SK-MEL-5 (cell line): ENCODE measurements around the gene PDE11A. TPM values are rescaled to one million over a fixed set of nuclear protein-coding genes. Genes with fewer than 3 reads are reported as not detected.
"Not testable (repeated sequence)": the region's sequence is repeated elsewhere in the genome, so short reads cannot be mapped to it uniquely, and the experiment has no call there.

ENCODE experiments used
- DNase-seq: peaks from one replicate; pipeline ENCODE4 v3.0.0-alpha.2; 2016; ENCODE audit warnings: low read depth, low spot score
- in situ Hi-C: cut with HindIII; loops from 2 replicates; pipeline ENCODE4 v1.10.0; 2016; ENCODE audit warnings: low sequenced_read_pairs, high pct_unique_total_duplicates, low pct_unique_long_range_greater_than_20kb
- total RNA-seq: library from RNA; depleted of rRNA; stranded (reverse); fragments of >200 nt; shearing (Covaris generic); gene quantifications from 2 replicates; pipeline ENCODE4 v1.2.3, GENCODE V29; 2014

PDE11A gene
- total RNA-seq, 1 experiment from 2014 or later = 1.7 TPM

DNA sequence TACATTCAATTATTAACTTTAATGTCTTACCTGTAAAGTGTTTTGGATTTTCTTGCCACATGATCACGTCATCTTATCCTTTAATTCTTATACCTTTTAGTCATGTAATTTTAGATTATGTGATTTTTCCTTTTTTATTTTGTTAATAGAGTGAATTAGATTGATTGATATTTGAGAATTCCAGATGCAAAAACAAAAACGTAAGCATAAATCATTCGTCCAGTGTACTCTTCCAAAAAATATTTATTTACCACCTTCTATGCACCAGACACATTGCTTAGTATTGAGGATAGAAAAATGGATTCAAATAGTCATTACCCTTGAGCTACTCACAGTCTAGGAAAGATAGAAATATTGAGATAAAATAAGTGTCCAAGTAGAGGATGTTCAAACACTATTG, 249.6 kb downstream of the PDE11A start:
- DNase-seq = no peak
- in situ Hi-C loops = no loop called here

DNA sequence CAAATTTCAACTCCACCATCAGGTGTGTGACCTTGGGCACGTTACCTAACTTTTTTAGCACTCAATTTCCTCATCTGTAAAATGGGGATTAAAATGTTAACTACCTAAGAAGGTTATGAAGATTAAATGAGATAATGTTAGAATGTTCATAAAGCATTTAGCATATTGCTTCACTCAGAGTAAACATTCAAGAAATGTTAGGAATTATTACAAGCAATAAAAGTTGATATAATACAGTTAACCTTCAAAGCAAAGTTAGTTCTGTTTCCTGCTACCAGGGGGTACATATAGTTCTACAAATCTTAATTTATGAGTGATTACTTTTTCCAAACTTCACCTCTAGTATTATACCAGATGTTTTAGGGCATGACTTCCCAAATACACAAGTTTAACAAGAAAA, 254.2 kb downstream of the PDE11A start:
- DNase-seq = no peak
- in situ Hi-C loops = no loop called here

- in situ Hi-C loops = no loop called here
- DNase-seq = no peak
Measured at GRCh38 chr2:177817300-177817699, 255.3 kb downstream of the PDE11A start.

DNA sequence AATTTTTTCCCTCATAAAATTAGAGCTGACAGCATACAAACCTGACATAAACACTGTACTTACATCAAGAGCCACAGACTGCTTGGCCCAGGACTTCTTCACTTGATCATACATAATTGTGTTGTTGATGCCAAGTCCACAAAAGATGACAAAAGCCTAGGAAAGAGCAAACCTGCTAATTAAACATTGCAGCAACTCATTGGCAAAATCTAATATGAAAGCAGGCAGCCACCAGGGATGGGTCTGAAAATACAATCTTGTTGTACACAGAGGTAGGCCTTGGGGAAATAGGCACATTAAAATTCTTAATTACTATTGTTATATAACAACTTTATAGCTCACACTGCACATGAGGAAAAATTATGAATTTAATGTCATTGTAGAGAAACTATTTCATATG, 255.8 kb downstream of the PDE11A start:
- no peak for DNase-seq
- in situ Hi-C loops = no loop called here

DNA sequence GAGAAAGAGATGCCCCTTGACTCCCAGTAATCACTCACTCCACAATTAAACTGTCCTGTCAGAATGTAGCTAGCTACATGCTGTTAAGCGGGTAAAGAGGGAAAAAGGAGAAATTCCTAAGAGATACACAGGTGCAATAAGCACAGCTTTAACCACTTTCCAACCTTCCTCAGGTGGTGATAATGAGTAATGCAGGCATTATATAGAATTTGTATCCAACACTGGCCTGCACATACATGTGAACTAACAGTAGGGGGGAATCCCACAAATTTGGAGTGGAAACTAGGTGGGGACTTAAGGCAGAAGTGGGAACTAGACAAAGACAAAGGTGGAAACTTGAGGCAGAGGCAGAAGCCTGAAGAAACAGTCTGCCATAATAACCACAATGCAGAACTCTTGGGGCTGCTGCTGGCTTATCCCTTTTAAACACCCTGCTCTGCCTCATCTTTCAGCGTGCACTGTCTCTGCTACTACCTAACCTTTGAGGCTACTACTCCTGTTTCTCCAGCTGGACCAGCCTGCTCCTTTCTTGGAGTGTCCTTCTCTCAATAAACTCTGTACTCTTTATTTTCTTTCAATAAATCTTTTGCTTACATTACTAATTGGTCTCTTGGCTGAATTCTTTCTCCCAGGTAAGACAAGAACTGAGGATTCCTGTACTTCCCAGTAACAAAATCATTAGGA, 259.7 kb downstream of the PDE11A start:
- in situ Hi-C loops = no loop called here
- DNase-seq = peak; percentile 24

- no peak for DNase-seq
- in situ Hi-C loops = no loop called here
Measured at GRCh38 chr2:177810906-177811305, 261.7 kb downstream of the PDE11A start.

DNA sequence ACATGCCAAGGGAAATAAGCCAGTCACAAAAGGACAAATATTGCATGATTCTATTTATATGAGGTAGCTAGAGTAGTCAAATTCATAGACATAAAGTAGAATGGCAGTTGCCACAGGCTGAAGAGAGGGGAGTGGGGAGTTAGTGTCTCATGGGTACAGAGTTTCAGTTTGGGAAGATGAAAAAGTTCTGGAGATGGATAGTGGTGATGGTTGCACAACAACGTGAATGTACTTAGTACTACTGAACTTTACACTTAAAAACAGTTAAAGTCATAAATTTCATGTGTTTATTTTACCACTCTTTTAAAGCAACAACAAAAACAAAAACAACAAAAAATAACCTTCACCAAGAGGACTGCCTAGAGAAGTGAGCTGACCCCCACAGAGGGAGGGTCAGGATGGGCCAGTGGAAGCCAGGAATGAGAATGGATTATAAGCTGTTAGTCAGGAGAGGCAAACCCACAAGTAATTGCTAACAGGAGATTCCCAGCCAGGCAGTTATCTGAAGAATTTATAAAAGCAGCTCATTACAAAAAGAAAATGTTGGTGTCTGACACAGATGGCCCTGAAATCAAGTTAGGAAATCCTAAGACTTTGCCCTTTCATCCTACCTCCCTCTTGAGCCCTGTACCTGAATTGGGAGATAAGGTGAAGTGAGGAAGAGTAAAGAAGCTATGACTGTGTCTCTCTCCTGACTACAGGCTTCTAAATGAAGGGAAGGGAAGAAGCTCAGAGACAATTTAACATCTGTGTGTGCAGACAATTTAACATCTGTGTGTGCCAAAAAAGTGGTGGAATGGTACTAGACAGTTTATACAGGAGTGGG, 263.4 kb downstream of the PDE11A start:
- DNase-seq = no peak
- in situ Hi-C loops = no loop called here

DNA sequence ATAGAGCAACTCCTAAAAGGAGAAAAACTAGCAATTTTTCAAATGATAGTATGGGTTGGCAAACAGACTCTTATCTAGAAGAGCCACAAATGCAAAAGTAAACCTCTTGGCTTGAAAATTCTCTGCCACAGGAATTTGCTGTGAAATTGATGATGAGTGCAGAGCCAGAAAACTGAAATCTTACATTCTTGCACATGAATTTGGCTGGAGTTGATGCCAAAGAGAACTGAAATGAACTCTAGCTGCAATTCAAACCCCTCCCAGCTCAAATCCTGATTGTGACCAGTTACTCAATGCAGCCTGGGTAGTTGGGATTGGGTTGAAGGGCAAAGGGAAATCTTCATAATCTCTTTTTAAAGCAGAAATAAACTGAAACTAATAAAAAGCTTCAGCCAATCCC, 266.6 kb downstream of the PDE11A start:
- DNase-seq = no peak

DNA sequence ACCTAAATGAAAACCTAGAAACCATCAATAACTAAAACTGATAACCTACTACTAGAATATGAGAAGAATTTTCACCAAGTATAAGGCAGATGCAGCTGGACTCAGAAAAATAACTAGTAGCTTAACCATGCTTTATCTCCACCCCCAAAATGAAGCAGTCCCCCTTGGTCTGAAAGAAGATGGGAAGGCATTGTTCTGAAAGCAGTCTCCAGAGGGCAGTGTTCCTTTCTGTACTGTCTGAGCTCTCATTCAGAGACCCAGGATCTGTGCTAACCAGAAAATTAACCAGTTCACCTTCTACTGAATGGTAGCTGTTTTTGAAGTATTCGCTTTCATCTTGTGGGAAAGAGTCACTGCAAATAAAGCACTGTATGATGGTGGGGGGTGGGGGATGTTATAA, 273.0 kb downstream of the PDE11A start:
- DNase-seq = no peak
- in situ Hi-C loops = no loop called here

More for the DNA sequence above, 266.6 kb downstream of the PDE11A start:
- in situ Hi-C loops = no loop called here

DNA sequence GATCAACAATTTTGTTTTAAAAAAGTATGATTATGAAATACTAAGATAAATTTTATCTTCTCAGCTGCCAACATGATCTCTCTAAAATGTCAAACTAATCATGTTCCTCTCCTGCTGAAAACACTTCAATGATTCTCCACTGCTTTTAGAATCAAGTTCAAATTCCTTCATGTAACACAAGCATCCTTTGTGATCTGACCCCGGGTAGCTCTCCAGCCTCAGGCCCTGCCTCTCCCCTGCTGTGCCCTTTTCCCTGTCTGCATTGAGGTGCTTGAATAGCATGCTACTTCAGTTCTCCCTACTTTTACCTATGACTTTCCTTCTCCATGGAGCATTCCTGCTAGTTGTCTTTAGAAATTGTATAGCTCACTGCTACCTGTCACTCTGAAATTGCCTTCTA, 274.8 kb downstream of the PDE11A start:
- in situ Hi-C loops = no loop called here
- DNase-seq = peak; percentile 81

GRCh38 chr2:177796654-177797415, 275.7 kb downstream of the PDE11A start:
- DNase-seq = peak; percentile 2
- in situ Hi-C loops = no loop called here

- in situ Hi-C loops = no loop called here
Measured at GRCh38 chr2:177796011-177796410, 276.6 kb downstream of the PDE11A start.

GRCh38 chr2:177785143-177785542, 287.4 kb downstream of the PDE11A start:
- in situ Hi-C loops, DNase-seq: not testable (repeated sequence)

More at GRCh38 chr2:177796011-177796410, 276.6 kb downstream of the PDE11A start:
- no peak for DNase-seq

- in situ Hi-C loops = no loop called here
- DNase-seq = no peak
Measured at GRCh38 chr2:177784745-177785067, 287.9 kb downstream of the PDE11A start.

- in situ Hi-C loops = no loop called here
Measured at GRCh38 chr2:177783835-177784744, 288.5 kb downstream of the PDE11A start.

DNA sequence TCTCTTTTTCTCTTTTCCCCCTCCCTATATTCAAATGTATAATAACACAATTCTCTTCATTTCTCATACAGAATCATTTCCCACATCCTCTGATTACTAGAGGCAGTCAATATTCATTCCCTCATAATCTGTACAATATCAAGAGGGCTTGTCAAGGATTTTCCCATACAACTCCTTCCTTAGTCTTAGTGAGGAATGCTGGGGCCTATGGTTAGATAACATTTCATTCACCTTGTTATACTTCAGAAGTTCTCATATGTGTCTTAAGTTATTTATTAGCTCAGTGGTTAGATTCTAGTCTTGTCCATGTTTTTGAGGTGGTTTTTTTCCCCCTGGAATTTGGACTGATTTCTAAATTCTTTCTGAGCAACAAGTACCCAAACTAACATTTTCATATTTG, 289.5 kb downstream of the PDE11A start:
- in situ Hi-C loops = no loop called here
- DNase-seq = no peak

More at GRCh38 chr2:177783835-177784744, 288.5 kb downstream of the PDE11A start:
- no peak for DNase-seq

DNA sequence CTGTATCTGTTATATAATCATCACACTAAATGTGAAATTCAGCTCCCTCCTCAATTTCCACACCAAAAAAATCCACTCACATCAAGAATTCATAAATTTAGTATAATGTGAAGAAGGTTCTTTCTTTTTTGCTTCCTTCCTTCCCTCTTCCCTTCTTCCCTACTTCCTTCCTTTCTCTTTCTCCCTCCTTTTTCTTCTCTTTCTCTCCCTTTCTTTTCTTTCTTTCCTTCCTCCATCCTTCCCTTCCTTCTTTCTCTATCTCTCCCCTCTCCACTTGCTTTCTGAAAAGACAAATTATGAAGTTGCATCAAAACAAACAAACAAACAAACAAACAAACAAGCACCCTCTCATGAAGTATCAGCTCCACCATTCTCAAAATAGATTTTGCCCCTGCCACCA, 290.0 kb downstream of the PDE11A start:
- in situ Hi-C loops = no loop called here
- no peak for DNase-seq
